Ovary (tissue), 9 donors: ENCODE data around the gene ICAM3. TPM values are rescaled to one million over a fixed set of nuclear protein-coding genes. Genes with fewer than 3 reads are reported as not detected.

ENCODE experiments used
- DNase-seq, 5 donors: peaks; one replicate each; pipeline ENCODE4 v3.0.0-alpha.2; 2019 to 2020
- H3K27ac ChIP-seq, 2 donors: fragments of 200-600 bp; one replicate each; pipeline versions ENCODE4 v1.5.1 to v1.8.0; 2019 to 2022
- H3K27me3 ChIP-seq: fragments of 200-600 bp; one replicate; pipeline ENCODE4 v1.8.0; 2022
- H3K36me3 ChIP-seq: fragments of 200-600 bp; sonication (generic); one replicate; pipeline ENCODE4 v1.5.1; 2019
- H3K4me1 ChIP-seq: one replicate; pipeline ENCODE4 v1.8.1; 2013; ENCODE audit warnings: mild to moderate bottlenecking, moderate library complexity; ENCODE audit not compliant: insufficient read depth
- H3K4me3 ChIP-seq: fragments of 200-600 bp; sonication (generic); one replicate; pipeline ENCODE4 v1.5.1; 2017
- H3K9me3 ChIP-seq, 2 donors: fragments of 200-600 bp in 1 of 2; sonication (generic) in 1 of 2; one replicate each; pipeline versions ENCODE4 v1.5.1 to v1.8.1; 2013 to 2019; ENCODE audit warnings: mild to moderate bottlenecking in 1 of 2, moderate library complexity in 1 of 2
- CTCF ChIP-seq, 3 donors: fragments of 450-650 bp in 2 of 3; fragments of 200-600 bp in 1 of 3; IDR thresholded peaks; one replicate each; pipeline versions ENCODE4 v1.5.1 to v1.8.0; 2016 to 2022; ENCODE audit warnings: antibody characterized with exemption in 3 of 3, mild to moderate bottlenecking in 1 of 3
- EP300 ChIP-seq: sonication (generic); formaldehyde crosslinking; IDR thresholded peaks from one replicate; pipeline ENCODE4 v1.6.1; 2017; ENCODE audit warnings: antibody characterized with exemption
- POLR2A ChIP-seq: fragments of 450-650 bp; IDR thresholded peaks from one replicate; pipeline ENCODE4 v1.6.1; 2017; ENCODE audit warnings: antibody characterized with exemption, mild to moderate bottlenecking, moderate library complexity
- WGBS, 3 donors: extraction: QIAGEN DNeasy Blood & Tissue Kit in 1 of 3; methylation state at CpG; one replicate each; pipeline versions ENCODE4 v1.1.5 to v1.1.7; 2013 to 2017; 5-methylcytosine and 5-hydroxymethylcytosine counted together
- intact Hi-C, 4 donors: fragments of 100-400 bp; cut with DNase I; formaldehyde crosslinking; loops; one replicate each; pipeline versions ENCODE4 v1.11.0 to v1.15.1; 2022 to 2023
- polyA plus RNA-seq, 2 donors: library from polyadenylated mRNA; stranded (reverse); fragments of 200-250 nt in 1 of 2; fragments of 350-450 nt in 1 of 2; fragmentation: Illumina TruSeq in 1 of 2; extraction: RNeasy Lipid Tissue Mini Kit (QIAGEN cat#74804) in 1 of 2; gene quantifications; one replicate each; pipeline ENCODE4 v1.2.3, GENCODE V29; 2013 to 2014
- total RNA-seq, 7 donors: library from RNA; depleted of rRNA in 2 of 7; stranded (reverse); fragments of >200 nt in 2 of 7; fragmentation: NEBNext Ultra II Directional in 3 of 7; extraction: Animal tissue kit (Norgen Biotek cat#: 25700) in 3 of 7; gene quantifications; one replicate each; pipeline versions ENCODE4 v1.1.0 to v1.2.4, GENCODE V29; 2016 to 2023
- donor health status: DM: no; HTN: no; CAD: no; lungs with moderate emphysema.
- donor health status: DM: no; HTN: no; CAD: no.
- donor health status: Bipolar disorder and iron deficiency.
- donor health status: DM: yes; HTN: yes; CAD: no.
- donor health status: DM: no; HTN: no; CAD: no.
- donor health status: DM: yes; HTN: yes; CAD: no.

Gene ICAM3
- total and polyA plus RNA-seq, 9 donors, result 2.2 to 10.9 (median 3.9) TPM

- Histone ChIP-seq H3K4me1 (peaks cover 12% of the 10 kb centered on the region), H3K27ac (peak overlapping the region in 1 of 2 donors; percentile 63), H3K36me3 (no peaks in the 10 kb centered on the region), H3K9me3 (no peaks in the 10 kb centered on the region), H3K27me3 (no peaks in the 10 kb centered on the region), H3K4me3 (peak overlapping the region; percentile 91)
- peak; percentile 94 to 98 (median 97) for DNase-seq
- intact Hi-C loops, result loop anchor here in 1 of 4 donors (5.0 kb wide), 1 partner anchor 48 kb away; the partner anchor contains the start of gene TYK2
- WGBS, 3 donors, result 1 to 4% (median 3%) methylated on average over 48 to 59 of the region's 59 CpGs
- TF ChIP-seq EP300 (no peak), CTCF (IDR thresholded peaks at IDR 0.05) (no peak), POLR2A (no peak)
Measured at GRCh38 chr19:10334588-10335351, 4.7 kb downstream of the ICAM3 start.

GRCh38 chr19:10333758-10334587, 5.5 kb downstream of the ICAM3 start:
- DNase-seq, result peak in 1 of 5 donors; percentile 53
- peak overlapping the region; percentile 91 for H3K4me3 ChIP-seq
- intact Hi-C loops, result loop anchor here in 1 of 4 donors (5.0 kb wide), 1 partner anchor 48 kb away; the partner anchor contains the start of gene TYK2
- H3K27ac ChIP-seq, result peak overlapping the region in 1 of 2 donors; percentile 89
- no peaks in the 10 kb centered on the region for H3K9me3 ChIP-seq
- peaks cover 12% of the 10 kb centered on the region for H3K4me1 ChIP-seq
- no peaks in the 10 kb centered on the region for H3K27me3 ChIP-seq
- no peak for TF ChIP-seq CTCF (IDR thresholded peaks at IDR 0.05)
- no peak for TF ChIP-seq EP300
- no peak for TF ChIP-seq POLR2A
- H3K36me3 ChIP-seq, result no peaks in the 10 kb centered on the region
- WGBS, 3 donors, result 0 to 10% (median 2%) methylated on average over 36 to 44 of the region's 44 CpGs

- TF ChIP-seq EP300 (no peak), POLR2A (peak; percentile 81)
- H3K27ac ChIP-seq, result peak within 1 kb of the TSS; percentile 78 to 89
- H3K4me1 ChIP-seq, result peaks cover 12% of the 10 kb centered on the region
- H3K27me3 ChIP-seq, result no peaks in the 10 kb centered on the region
- intact Hi-C loops, result loop anchor here in 1 of 4 donors (5.0 kb wide), 1 partner anchor 49 kb away; the partner anchor contains the start of gene TYK2
- H3K36me3 ChIP-seq, result no peaks in the 10 kb centered on the region
- peak; percentile 98 to 99 (median 98) for DNase-seq
- WGBS, 3 donors, result 0 to 2% (median 1%) methylated on average over 69 to 82 of the region's 82 CpGs
- peak within 1 kb of the TSS; percentile 91 for H3K4me3 ChIP-seq
- no peaks in the 10 kb centered on the region for H3K9me3 ChIP-seq
Measured at GRCh38 chr19:10332965-10333757, 6.3 kb downstream of the ICAM3 start, which contains the start of gene RAVER1. Gene RAVER1, minus strand, starts transcription at chr19:10333529. Its CDS starts 22 bp downstream, at chr19:10333507.

- H3K4me1 ChIP-seq, result peaks cover 12% of the 10 kb centered on the region
- H3K4me3 ChIP-seq, result peak overlapping the region; percentile 91
- H3K9me3 ChIP-seq, result no peaks in the 10 kb centered on the region
- DNase-seq, result no peak
- no peaks in the 10 kb centered on the region for H3K27me3 ChIP-seq
- no peaks in the 10 kb centered on the region for H3K36me3 ChIP-seq
- intact Hi-C loops, result loop anchor here in 1 of 4 donors (5.0 kb wide), 1 partner anchor 50 kb away; the partner anchor contains the start of gene TYK2
- TF ChIP-seq EP300, result no peak
- no peak for TF ChIP-seq POLR2A
- TF ChIP-seq CTCF (IDR thresholded peaks at IDR 0.05), result no peak
- WGBS, 3 donors, result 22 to 26% (median 25%) methylated on average over 18 of the region's 18 CpGs
- H3K27ac ChIP-seq, result peak overlapping the region; percentile 78 to 89
Measured at GRCh38 chr19:10332158-10332964, 7.1 kb downstream of the ICAM3 start.
